PC-3 (cell line): ENCODE measurements around the gene PAIP2. TPM values are rescaled to one million over a fixed set of nuclear protein-coding genes. Genes with fewer than 3 reads are reported as not detected.

Experiments
- ATAC-seq: fragments of 200-7000 bp; cut with Tn5 transposase; 2 replicates; pipeline ENCODE4 v1.9.1; 2020; ENCODE audit warnings: mild to moderate bottlenecking, moderate library complexity
- BruUV-seq: library from RNA; stranded (reverse); fragments of 400-500 nt; replicated peaks from 2 replicates; lab custom pipeline; 2021; lab: Mats Ljungman, UMichigan
- CTCF ChIA-PET: fragments of 300-600 bp; sonication (Branson Sonifier 250); formaldehyde crosslinking; loops from one replicate; lab custom pipeline; 2022; ENCODE audit warnings: antibody characterized with exemption; lab: Charles Lee
- POLR2A ChIA-PET: fragments of 300-600 bp; sonication (Branson Sonifier 250); formaldehyde crosslinking; loops from one replicate; lab custom pipeline; 2022; ENCODE audit warnings: antibody characterized with exemption; ENCODE audit not compliant: unreplicated experiment; lab: Charles Lee
- DNase-seq: peaks from one replicate; pipeline ENCODE4 v3.0.0-alpha.2; 2015
- H2AFZ ChIP-seq: fragments of 300-600 bp; sonication (generic); 2 replicates; pipeline ENCODE4 v1.6.0; 2016; ENCODE audit warnings: antibody characterized with exemption, low read length
- H3F3A ChIP-seq: fragments of 300-600 bp; sonication (generic); one replicate; pipeline ENCODE4 v1.6.0; 2017; ENCODE audit warnings: antibody characterized with exemption, low read length, control low read depth, mild to moderate bottlenecking; ENCODE audit not compliant: unreplicated experiment
- H3K27ac ChIP-seq: fragments of 300-600 bp; sonication (generic); 2 replicates; pipeline ENCODE4 v1.5.1; 2016; ENCODE audit warnings: mild to moderate bottlenecking, low read length
- H3K27me3 ChIP-seq: fragments of 300-600 bp; sonication (generic); 2 replicates; pipeline ENCODE4 v1.6.1; 2016; ENCODE audit warnings: low read length, mixed read lengths
- H3K36me3 ChIP-seq: fragments of 300-600 bp; sonication (generic); 2 replicates; pipeline ENCODE4 v1.6.1; 2016; ENCODE audit warnings: low read depth, mixed run types, low read length, mixed read lengths
- H3K4me1 ChIP-seq: fragments of 300-600 bp; sonication (generic); 2 replicates; pipeline ENCODE4 v1.5.1; 2016; ENCODE audit warnings: low read length; ENCODE audit not compliant: insufficient read depth
- H3K4me2 ChIP-seq: fragments of 300-600 bp; sonication (generic); 2 replicates; pipeline ENCODE4 v1.6.0; 2016; ENCODE audit warnings: low read length
- H3K4me3 ChIP-seq: fragments of 300-600 bp; sonication (generic); 2 replicates; pipeline ENCODE4 v1.5.1; 2016; ENCODE audit warnings: mild to moderate bottlenecking, low read length, mixed read lengths
- H3K79me2 ChIP-seq: fragments of 300-600 bp; sonication (generic); 2 replicates; pipeline ENCODE4 v1.6.1; 2017; ENCODE audit warnings: low read length, mixed read lengths
- H3K9ac ChIP-seq: fragments of 300-600 bp; sonication (generic); 2 replicates; pipeline ENCODE4 v1.6.0; 2016; ENCODE audit warnings: mild to moderate bottlenecking, low read length
- H3K9me2 ChIP-seq: fragments of 300-600 bp; sonication (generic); replicated peaks from 2 replicates; pipeline ENCODE4 v1.6.1; 2016; ENCODE audit warnings: mixed run types, low read length, mixed read lengths
- H3K9me3 ChIP-seq: fragments of 300-600 bp; sonication (generic); 2 replicates; pipeline ENCODE4 v1.6.1; 2016; ENCODE audit warnings: low read length, mixed read lengths
- H4K20me1 ChIP-seq: fragments of 300-600 bp; sonication (generic); 2 replicates; pipeline ENCODE4 v1.6.1; 2016; ENCODE audit warnings: low read length, mixed read lengths
- CTCF ChIP-seq: fragments of 300-600 bp; sonication (generic); conservative IDR thresholded peaks from 2 replicates; pipeline ENCODE4 v1.5.1; 2017; ENCODE audit warnings: antibody characterized with exemption, low read depth, mild to moderate bottlenecking, low read length
- EZH2 ChIP-seq: fragments of 300-600 bp; sonication (generic); IDR thresholded peaks from one replicate; pipeline ENCODE4 v1.6.1; 2017; ENCODE audit warnings: antibody characterized with exemption, mild to moderate bottlenecking, low read length; ENCODE audit not compliant: unreplicated experiment
- EZH2phosphoT487 ChIP-seq: fragments of 300-600 bp; sonication (generic); IDR thresholded peaks from 2 replicates; pipeline ENCODE4 v1.6.1; 2018; ENCODE audit warnings: mild to moderate bottlenecking, antibody characterized with exemption, low read length, borderline replicate concordance
- intact Hi-C: fragments of 100-400 bp; cut with micrococcal nuclease; formaldehyde crosslinking; loops from 2 replicates; pipeline ENCODE4 v1.9.0; 2023
- total RNA-seq: library from RNA; depleted of rRNA; stranded (reverse); fragments of >200 nt; gene quantifications from 2 replicates; pipeline ENCODE4 v1.2.3, GENCODE V29; 2014

PAIP2 gene
- total RNA-seq, 1 experiment from 2014 or later = 35.1 TPM

- Histone ChIP-seq H2AFZ (no peak overlapping the region), H3K27ac (no peak overlapping the region), H3K36me3 (no peaks in the 10 kb centered on the region), H3K27me3 (no peaks in the 10 kb centered on the region), H3F3A (no peaks in the 10 kb centered on the region), H3K9me2 (no peaks in the 10 kb centered on the region), H3K4me3 (no peak overlapping the region), H3K9me3 (no peaks in the 10 kb centered on the region), H3K79me2 (no peaks in the 10 kb centered on the region), H4K20me1 (no peaks in the 10 kb centered on the region), H3K9ac (no peak overlapping the region), H3K4me1 (peaks cover 4% of the 10 kb centered on the region; the same call in 1 of the 2 replicates), H3K4me2 (no peak overlapping the region)
- CTCF ChIA-PET = no interaction called here
- ATAC-seq (no peak), DNase-seq (no peak)
- BruUV-seq = no TSS peak
- no peak for TF ChIP-seq EZH2phosphoT487
- TF ChIP-seq CTCF = no peak
- intact Hi-C loops = no loop called here
- POLR2A ChIA-PET = no interaction called here
Measured at GRCh38 chr5:139381837-139382761, 40.4 kb downstream of the PAIP2 start.

GRCh38 chr5:139382807-139383206, 41.2 kb downstream of the PAIP2 start:
- H2AFZ ChIP-seq = no peak overlapping the region
- no peak overlapping the region for H3K4me3 ChIP-seq

GRCh38 chr5:139383275-139383992, 41.8 kb downstream of the PAIP2 start, which contains the start of gene SLC23A1:
TSS of gene SLC23A1 (minus strand) at chr5:139383297. CDS start at chr5:139383253, 44 bp downstream.
- ChIA-PET POLR2A (interaction anchor here (0.5 kb wide), 1 partner anchor 53 kb away, joined by 4 read pairs; no protein-coding TSS in a partner anchor), CTCF (no interaction called here)
- H3K27ac ChIP-seq = no peak within 1 kb of the TSS
- no peaks in the 10 kb centered on the region for H3F3A ChIP-seq
- peaks cover 4% of the 10 kb centered on the region; the same call in 1 of the 2 replicates for H3K4me1 ChIP-seq
- H3K9me2 ChIP-seq = no peaks in the 10 kb centered on the region
- H3K4me3 ChIP-seq = no peak within 1 kb of the TSS
- TF ChIP-seq CTCF (no peak), EZH2 (no peak), EZH2phosphoT487 (no peak)
- H3K36me3 ChIP-seq = no peaks in the 10 kb centered on the region
- H4K20me1 ChIP-seq = no peaks in the 10 kb centered on the region
- ATAC-seq (no peak), DNase-seq (no peak)
- intact Hi-C loops = no loop called here
- H3K79me2 ChIP-seq = no peaks in the 10 kb centered on the region
- H2AFZ ChIP-seq = no peak within 1 kb of the TSS
- no peaks in the 10 kb centered on the region for H3K27me3 ChIP-seq
- H3K9me3 ChIP-seq = no peaks in the 10 kb centered on the region
- H3K9ac ChIP-seq = no peak within 1 kb of the TSS
- no peak within 1 kb of the TSS for H3K4me2 ChIP-seq
- BruUV-seq = no TSS peak

More at GRCh38 chr5:139382807-139383206, 41.2 kb downstream of the PAIP2 start:
- ChIA-PET POLR2A (no interaction called here), CTCF (no interaction called here)
- no peak for DNase-seq
- Histone ChIP-seq H3K9me2 (no peaks in the 10 kb centered on the region), H4K20me1 (no peaks in the 10 kb centered on the region), H3K27ac (no peak overlapping the region), H3K36me3 (no peaks in the 10 kb centered on the region), H3K9me3 (no peaks in the 10 kb centered on the region), H3K4me1 (peaks cover 4% of the 10 kb centered on the region; the same call in 1 of the 2 replicates), H3K27me3 (no peaks in the 10 kb centered on the region), H3K79me2 (no peaks in the 10 kb centered on the region), H3K4me2 (no peak overlapping the region), H3K9ac (no peak overlapping the region), H3F3A (no peaks in the 10 kb centered on the region)
- BruUV-seq = no TSS peak
- TF ChIP-seq EZH2phosphoT487 = no peak
- no peak for ATAC-seq
- intact Hi-C loops = no loop called here
